Stimulated activated effector memory CD8-positive, alpha-beta T cell treated with anti-CD3 and anti-CD28 coated beads, Interleukin-12 subunit alpha, Interleukin-12 subunit beta, amount 100 ng/mL, for 72 hours (primary cell): ENCODE data around the gene HEATR5A.
"Not testable (repeated sequence)": the region's sequence is repeated elsewhere in the genome, so short reads cannot be mapped to it uniquely, and the experiment has no call there.

ENCODE experiments used
- ATAC-seq: fragments of 150-1000 bp; cut with Tn5 transposase; 2 replicates; pipeline ENCODE4 v1.10.0; 2021
- DNase-seq, 2 donors: peaks; one replicate each; pipeline ENCODE4 v3.0.0; 2021 to 2022; ENCODE audit warnings: low spot score in 2 of 2
- H3K27ac Mint-ChIP-seq: one replicate; pipeline ENCODE4 v1.8.0; 2022; ENCODE audit warnings: mild to moderate bottlenecking, mixed read lengths
- H3K36me3 Mint-ChIP-seq: one replicate; pipeline ENCODE4 v1.8.0; 2022; ENCODE audit warnings: mild to moderate bottlenecking, mixed read lengths
- H3K4me1 Mint-ChIP-seq: one replicate; pipeline ENCODE4 v1.8.0; 2022; ENCODE audit warnings: mixed read lengths
- H3K4me3 Mint-ChIP-seq: one replicate; pipeline ENCODE4 v1.8.0; 2022; ENCODE audit warnings: mild to moderate bottlenecking, mixed read lengths
- H3K9me3 Mint-ChIP-seq: one replicate; pipeline ENCODE4 v1.8.0; 2022; ENCODE audit warnings: mixed read lengths

HEATR5A gene

GRCh38 chr14:31382221-31382620 is 38.1 kb downstream of the HEATR5A start:
- no peak overlapping the region for H3K4me3 Mint-ChIP-seq
- peaks cover 58% of the 10 kb centered on the region for H3K36me3 Mint-ChIP-seq
- H3K27ac Mint-ChIP-seq: no peak overlapping the region
- H3K4me1 Mint-ChIP-seq: peaks cover 10% of the 10 kb centered on the region
- no peaks in the 10 kb centered on the region for H3K9me3 Mint-ChIP-seq
- ATAC-seq (no peak), DNase-seq (no peak)

GRCh38 chr14:31380106-31380505 is 40.2 kb downstream of the HEATR5A start:
- H3K4me3 Mint-ChIP-seq: no peak overlapping the region
- no peaks in the 10 kb centered on the region for H3K9me3 Mint-ChIP-seq
- H3K4me1 Mint-ChIP-seq: peaks cover 10% of the 10 kb centered on the region
- DNase-seq (no peak), ATAC-seq (no peak)
- peaks cover 51% of the 10 kb centered on the region for H3K36me3 Mint-ChIP-seq
- H3K27ac Mint-ChIP-seq: no peak overlapping the region

- ATAC-seq, DNase-seq, H3K4me3 Mint-ChIP-seq, H3K27ac Mint-ChIP-seq, H3K9me3 Mint-ChIP-seq: not testable (repeated sequence)
- H3K36me3 Mint-ChIP-seq: peaks cover 50% of the 10 kb centered on the region
- peaks cover 10% of the 10 kb centered on the region for H3K4me1 Mint-ChIP-seq
Observed at GRCh38 chr14:31379125-31379947, 41.0 kb downstream of the HEATR5A start.

- DNase-seq: no peak
- Mint-ChIP-seq H3K4me3 (no peak overlapping the region), H3K4me1 (peaks cover 10% of the 10 kb centered on the region), H3K9me3 (no peaks in the 10 kb centered on the region), H3K27ac (peak overlapping the region; percentile 17), H3K36me3 (peaks cover 65% of the 10 kb centered on the region)
- no peak for ATAC-seq
Observed at GRCh38 chr14:31377433-31377832, 42.9 kb downstream of the HEATR5A start.

GRCh38 chr14:31371646-31372045 is 48.7 kb downstream of the HEATR5A start:
- H3K27ac Mint-ChIP-seq: peak overlapping the region; percentile 51
- H3K9me3 Mint-ChIP-seq: no peaks in the 10 kb centered on the region
- DNase-seq: no peak
- H3K4me1 Mint-ChIP-seq: peaks cover 7% of the 10 kb centered on the region
- ATAC-seq: no peak
- H3K4me3 Mint-ChIP-seq: no peak overlapping the region
- H3K36me3 Mint-ChIP-seq: peaks cover 64% of the 10 kb centered on the region

GRCh38 chr14:31363331-31364073 is 56.8 kb downstream of the HEATR5A start:
- peaks cover 55% of the 10 kb centered on the region for H3K36me3 Mint-ChIP-seq
- ATAC-seq: no peak

GRCh38 chr14:31362746-31363145 is 57.6 kb downstream of the HEATR5A start:
- ATAC-seq: no peak
- Mint-ChIP-seq H3K4me3 (no peak overlapping the region), H3K36me3 (peaks cover 62% of the 10 kb centered on the region), H3K4me1 (no peaks in the 10 kb centered on the region), H3K27ac (no peak overlapping the region), H3K9me3 (no peaks in the 10 kb centered on the region)
- no peak for DNase-seq

More at GRCh38 chr14:31363331-31364073, 56.8 kb downstream of the HEATR5A start:
- Mint-ChIP-seq H3K4me1 (no peaks in the 10 kb centered on the region), H3K27ac (no peak overlapping the region), H3K9me3 (no peaks in the 10 kb centered on the region), H3K4me3 (no peak overlapping the region)
- no peak for DNase-seq

- not testable (repeated sequence) for H3K4me3 Mint-ChIP-seq, H3K27ac Mint-ChIP-seq, DNase-seq, H3K4me1 Mint-ChIP-seq, ATAC-seq, H3K9me3 Mint-ChIP-seq
- peaks cover 69% of the 10 kb centered on the region for H3K36me3 Mint-ChIP-seq
Observed at GRCh38 chr14:31361761-31362160, 58.6 kb downstream of the HEATR5A start.

GRCh38 chr14:31360919-31361662 is 59.3 kb downstream of the HEATR5A start:
- Mint-ChIP-seq H3K36me3 (peaks cover 69% of the 10 kb centered on the region), H3K9me3 (no peaks in the 10 kb centered on the region), H3K4me1 (no peaks in the 10 kb centered on the region), H3K4me3 (no peak overlapping the region), H3K27ac (no peak overlapping the region)
- no peak for ATAC-seq
- DNase-seq: no peak

- ATAC-seq: no peak
- no peak overlapping the region for H3K27ac Mint-ChIP-seq
- H3K4me1 Mint-ChIP-seq: no peaks in the 10 kb centered on the region
- no peak overlapping the region for H3K4me3 Mint-ChIP-seq
- no peak for DNase-seq
- H3K36me3 Mint-ChIP-seq: peaks cover 66% of the 10 kb centered on the region
- H3K9me3 Mint-ChIP-seq: no peaks in the 10 kb centered on the region
Observed at GRCh38 chr14:31357279-31357678, 63.1 kb downstream of the HEATR5A start.

GRCh38 chr14:31346097-31346496 is 74.3 kb downstream of the HEATR5A start:
- Mint-ChIP-seq H3K9me3 (no peaks in the 10 kb centered on the region), H3K4me1 (peaks cover 6% of the 10 kb centered on the region), H3K27ac (no peak overlapping the region), H3K36me3 (peaks cover 61% of the 10 kb centered on the region), H3K4me3 (no peak overlapping the region)
- peak; percentile 67 for ATAC-seq
- DNase-seq: no peak

GRCh38 chr14:31341280-31341679 is 79.1 kb downstream of the HEATR5A start:
- Mint-ChIP-seq H3K9me3 (no peaks in the 10 kb centered on the region), H3K4me3 (no peak overlapping the region), H3K4me1 (peaks cover 3% of the 10 kb centered on the region), H3K27ac (no peak overlapping the region), H3K36me3 (peaks cover 62% of the 10 kb centered on the region)
- no peak for ATAC-seq
- DNase-seq: no peak

GRCh38 chr14:31340297-31341063 is 79.9 kb downstream of the HEATR5A start:
- Mint-ChIP-seq H3K4me1 (no peaks in the 10 kb centered on the region), H3K4me3 (no peak overlapping the region), H3K36me3 (peaks cover 62% of the 10 kb centered on the region), H3K9me3 (no peaks in the 10 kb centered on the region), H3K27ac (no peak overlapping the region)
- ATAC-seq (no peak), DNase-seq (no peak)

GRCh38 chr14:31339743-31340142 is 80.6 kb downstream of the HEATR5A start:
- no peak overlapping the region for H3K4me3 Mint-ChIP-seq
- no peak overlapping the region for H3K27ac Mint-ChIP-seq
- no peaks in the 10 kb centered on the region for H3K4me1 Mint-ChIP-seq
- H3K9me3 Mint-ChIP-seq: no peaks in the 10 kb centered on the region
- ATAC-seq (no peak), DNase-seq (no peak)
- H3K36me3 Mint-ChIP-seq: peaks cover 57% of the 10 kb centered on the region

GRCh38 chr14:31337331-31337730 is 83.0 kb downstream of the HEATR5A start:
- H3K9me3 Mint-ChIP-seq: no peaks in the 10 kb centered on the region
- DNase-seq: no peak
- no peak overlapping the region for H3K4me3 Mint-ChIP-seq
- peaks cover 47% of the 10 kb centered on the region for H3K36me3 Mint-ChIP-seq
- no peak for ATAC-seq
- no peaks in the 10 kb centered on the region for H3K4me1 Mint-ChIP-seq
- no peak overlapping the region for H3K27ac Mint-ChIP-seq
